ENCODE data around the gene RAB12.

RAB12 gene

GRCh38 chr18:8686611-8687010, 77.4 kb downstream of the RAB12 start:
- DNase-seq: no peak

- DNase-seq: no peak
Observed at GRCh38 chr18:8688216-8688800, 79.1 kb downstream of the RAB12 start.

GRCh38 chr18:8688816-8689215, 79.6 kb downstream of the RAB12 start:
- DNase-seq: no peak

Data from NCI-H187 (cell line).